GM12892 (cell line): Measurements from ENCODE around the gene PEX11A.
"Not testable (repeated sequence)": the region's sequence is repeated elsewhere in the genome, so short reads cannot be mapped to it uniquely, and the experiment has no call there.

Source experiments
- DNase-seq: peaks from one replicate; pipeline ENCODE4 v3.0.0; 2011; ENCODE audit not compliant: insufficient read length
- FAIRE-seq: peaks from 2 replicates; lab custom pipeline; 2011; peaks lifted over from hg19 to GRCh38; lab: Jason Lieb, UNC
- POLR2A ChIP-seq: IDR thresholded peaks from 2 replicates; pipeline ENCODE4 v1.6.1; 2011; ENCODE audit warnings: low read depth, low read length, control low read depth
- POLR2AphosphoS5 ChIP-seq: IDR thresholded peaks from 2 replicates; pipeline ENCODE4 v1.6.1; 2011; ENCODE audit warnings: low read depth, low read length, control low read depth
- TAF1 ChIP-seq: IDR thresholded peaks from 2 replicates; pipeline ENCODE4 v1.6.1; 2011; ENCODE audit warnings: low read depth, mild to moderate bottlenecking, control low read depth, low read length, borderline replicate concordance

The PEX11A gene

GRCh38 chr15:89693696-89694095 is 3.1 kb upstream of the PEX11A start:
- FAIRE-seq (no peak), DNase-seq (no peak)
- TF ChIP-seq POLR2AphosphoS5, result no peak
- no peak for TF ChIP-seq TAF1
- no peak for TF ChIP-seq POLR2A

GRCh38 chr15:89693091-89693490 is 2.5 kb upstream of the PEX11A start:
- no peak for FAIRE-seq
- DNase-seq, result no peak
- no peak for TF ChIP-seq POLR2AphosphoS5
- TF ChIP-seq POLR2A, result no peak
- TF ChIP-seq TAF1, result no peak

- not testable (repeated sequence) for DNase-seq, FAIRE-seq
These were observed 651 bp downstream of the PEX11A start for GRCh38 chr15:89689930-89690275.

- DNase-seq, result no peak
- TF ChIP-seq POLR2AphosphoS5, result no peak
- no peak for FAIRE-seq
These were observed 4.0 kb downstream of the PEX11A start for GRCh38 chr15:89686522-89686921.

GRCh38 chr15:89685995-89686394 is 4.6 kb downstream of the PEX11A start:
- TF ChIP-seq POLR2AphosphoS5, result no peak
- no peak for TF ChIP-seq TAF1
- no peak for TF ChIP-seq POLR2A
- peak; percentile 57 for FAIRE-seq
- no peak for DNase-seq

- DNase-seq, result no peak
- FAIRE-seq, result no peak
- TF ChIP-seq POLR2A (no peak), TAF1 (no peak), POLR2AphosphoS5 (no peak)
These were observed 9.4 kb downstream of the PEX11A start for GRCh38 chr15:89681146-89681545.

- no peak for FAIRE-seq
- TF ChIP-seq POLR2A, result no peak
- TF ChIP-seq TAF1, result no peak
- TF ChIP-seq POLR2AphosphoS5, result no peak
These were observed 10.2 kb downstream of the PEX11A start for GRCh38 chr15:89680282-89680873.

GRCh38 chr15:89679212-89679611 is 11.3 kb downstream of the PEX11A start, which contains the start of gene PLIN1:
PLIN1 (minus strand) TSS chr15:89679367; CDS start chr15:89677489, 1,878 bp downstream.
- FAIRE-seq (no peak), DNase-seq (no peak)

More at GRCh38 chr15:89680282-89680873, 10.2 kb downstream of the PEX11A start:
- DNase-seq, result no peak

GRCh38 chr15:89677381-89677780 is 13.2 kb downstream of the PEX11A start:
- FAIRE-seq (no peak), DNase-seq (no peak)
- no peak for TF ChIP-seq TAF1
- no peak for TF ChIP-seq POLR2A
- no peak for TF ChIP-seq POLR2AphosphoS5

More at GRCh38 chr15:89679212-89679611, 11.3 kb downstream of the PEX11A start, which contains the start of gene PLIN1:
- TF ChIP-seq POLR2AphosphoS5, result no peak

- FAIRE-seq, result no peak
- no peak for DNase-seq
- no peak for TF ChIP-seq POLR2AphosphoS5
- no peak for TF ChIP-seq POLR2A
- no peak for TF ChIP-seq TAF1
These were observed 14.9 kb downstream of the PEX11A start for GRCh38 chr15:89675606-89676005.

- TF ChIP-seq TAF1, result no peak
- TF ChIP-seq POLR2AphosphoS5, result no peak
- TF ChIP-seq POLR2A, result no peak
- FAIRE-seq (no peak), DNase-seq (no peak)
These were observed 16.0 kb downstream of the PEX11A start for GRCh38 chr15:89674526-89674925.

GRCh38 chr15:89673165-89673512 is 17.4 kb downstream of the PEX11A start:
- DNase-seq (no peak), FAIRE-seq (peak; percentile 74)
- TF ChIP-seq TAF1 (no peak), POLR2A (no peak), POLR2AphosphoS5 (no peak)
